GM23338 (cell line): ENCODE results near the gene DPH2.

Experiments used
- EZH2 ChIP-seq: fragments of 200-600 bp; sonication (generic); IDR thresholded peaks from one replicate; pipeline ENCODE4 v1.8.0; 2017; ENCODE audit warnings: antibody characterized with exemption, mild to moderate bottlenecking, low read depth; ENCODE audit not compliant: unreplicated experiment
- EZH2phosphoT487 ChIP-seq: fragments of 200-600 bp; sonication (generic); IDR thresholded peaks from one replicate; pipeline ENCODE4 v1.8.1; 2018; ENCODE audit warnings: antibody characterized with exemption; ENCODE audit not compliant: unreplicated experiment
- JUNB ChIP-seq: IDR thresholded peaks from one replicate; pipeline ENCODE4 v1.6.1; 2016; ENCODE audit warnings: antibody characterized with exemption; ENCODE audit not compliant: unreplicated experiment
- NANOG ChIP-seq: IDR thresholded peaks from 2 replicates; pipeline ENCODE4 v1.6.1; 2016; ENCODE audit warnings: antibody characterized with exemption, borderline replicate concordance
- POLR2AphosphoS5 ChIP-seq: IDR thresholded peaks from 2 replicates; pipeline ENCODE4 v1.6.1; 2016; ENCODE audit warnings: antibody characterized with exemption, low read depth
- ZNF114 ChIP-seq: fragments of 250-450 bp; sonication (Bioruptor Pico); IDR thresholded peaks from 2 replicates; pipeline ENCODE4 v1.5.0; 2020; ENCODE audit warnings: mild to moderate bottlenecking, moderate library complexity
- TF ChIP-seq, protein P1 (sequence below), 2 experiments: fragments of 200-600 bp in 1 of 2; sonication (generic) in 1 of 2; conservative IDR thresholded peaks; 2 replicates each; pipeline versions ENCODE4 v1.5.1 to v1.6.1; 2016 to 2017; ENCODE audit warnings: antibody characterized with exemption in 2 of 2, low read depth in 2 of 2, mild to moderate bottlenecking in 2 of 2, moderate library complexity in 1 of 2

GRCh38 chr1:43990271-43991199, 20.7 kb downstream of the DPH2 start:
- TF ChIP-seq JUNB (no peak), NANOG (no peak), EZH2phosphoT487 (no peak), EZH2 (no peak), ZNF114 (CRISPR knock-in tag) (no peak), POLR2AphosphoS5 (no peak)
- TF ChIP-seq, protein P1, sequence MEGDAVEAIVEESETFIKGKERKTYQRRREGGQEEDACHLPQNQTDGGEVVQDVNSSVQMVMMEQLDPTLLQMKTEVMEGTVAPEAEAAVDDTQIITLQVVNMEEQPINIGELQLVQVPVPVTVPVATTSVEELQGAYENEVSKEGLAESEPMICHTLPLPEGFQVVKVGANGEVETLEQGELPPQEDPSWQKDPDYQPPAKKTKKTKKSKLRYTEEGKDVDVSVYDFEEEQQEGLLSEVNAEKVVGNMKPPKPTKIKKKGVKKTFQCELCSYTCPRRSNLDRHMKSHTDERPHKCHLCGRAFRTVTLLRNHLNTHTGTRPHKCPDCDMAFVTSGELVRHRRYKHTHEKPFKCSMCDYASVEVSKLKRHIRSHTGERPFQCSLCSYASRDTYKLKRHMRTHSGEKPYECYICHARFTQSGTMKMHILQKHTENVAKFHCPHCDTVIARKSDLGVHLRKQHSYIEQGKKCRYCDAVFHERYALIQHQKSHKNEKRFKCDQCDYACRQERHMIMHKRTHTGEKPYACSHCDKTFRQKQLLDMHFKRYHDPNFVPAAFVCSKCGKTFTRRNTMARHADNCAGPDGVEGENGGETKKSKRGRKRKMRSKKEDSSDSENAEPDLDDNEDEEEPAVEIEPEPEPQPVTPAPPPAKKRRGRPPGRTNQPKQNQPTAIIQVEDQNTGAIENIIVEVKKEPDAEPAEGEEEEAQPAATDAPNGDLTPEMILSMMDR (conservative IDR thresholded peaks at IDR 0.05; ENCODE audit: low read depth in 2 of 2), result peak in 1 of 2 experiments; percentile 22; a peak in 2 of 4 replicates
